Measurements from ENCODE around the gene CLDN11.

Gene CLDN11

DNA sequence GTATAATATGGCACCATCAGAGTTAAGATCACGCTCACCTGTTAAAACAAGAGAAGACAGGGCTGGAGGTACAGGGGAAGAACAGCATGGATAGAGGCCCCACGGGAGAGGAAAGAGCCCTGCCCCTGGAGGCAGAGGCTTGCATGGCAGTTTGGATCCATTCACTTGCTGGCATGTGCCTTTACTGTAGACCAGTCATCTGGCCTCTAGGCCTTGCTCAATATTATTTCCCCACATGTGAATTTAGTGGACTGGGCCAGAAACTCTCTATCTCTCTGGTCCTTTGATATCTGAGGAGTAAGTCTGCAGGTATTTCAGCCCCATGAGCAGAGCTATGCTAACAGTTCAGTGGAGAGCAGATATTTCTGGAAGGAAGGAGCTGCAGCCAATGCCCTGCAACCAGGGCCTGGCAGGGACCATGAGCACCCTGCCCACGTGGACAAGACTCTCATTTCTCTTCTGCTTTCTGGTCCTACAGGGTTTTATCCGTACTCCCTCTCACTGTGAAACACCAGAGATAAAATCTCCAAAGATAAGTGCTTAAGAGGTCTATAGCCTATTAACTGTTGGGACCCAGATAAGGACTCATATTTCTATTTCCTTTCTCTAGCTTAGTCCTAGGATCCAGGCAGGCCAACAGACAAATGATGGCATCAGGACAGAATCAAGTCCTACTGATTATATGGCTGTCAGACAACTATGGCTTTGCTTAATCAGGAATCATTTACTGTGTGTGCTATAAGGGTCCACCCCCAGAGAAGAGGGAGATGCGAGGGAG is 65.0 kb downstream of the CLDN11 start:
- TF ChIP-seq, protein P1, sequence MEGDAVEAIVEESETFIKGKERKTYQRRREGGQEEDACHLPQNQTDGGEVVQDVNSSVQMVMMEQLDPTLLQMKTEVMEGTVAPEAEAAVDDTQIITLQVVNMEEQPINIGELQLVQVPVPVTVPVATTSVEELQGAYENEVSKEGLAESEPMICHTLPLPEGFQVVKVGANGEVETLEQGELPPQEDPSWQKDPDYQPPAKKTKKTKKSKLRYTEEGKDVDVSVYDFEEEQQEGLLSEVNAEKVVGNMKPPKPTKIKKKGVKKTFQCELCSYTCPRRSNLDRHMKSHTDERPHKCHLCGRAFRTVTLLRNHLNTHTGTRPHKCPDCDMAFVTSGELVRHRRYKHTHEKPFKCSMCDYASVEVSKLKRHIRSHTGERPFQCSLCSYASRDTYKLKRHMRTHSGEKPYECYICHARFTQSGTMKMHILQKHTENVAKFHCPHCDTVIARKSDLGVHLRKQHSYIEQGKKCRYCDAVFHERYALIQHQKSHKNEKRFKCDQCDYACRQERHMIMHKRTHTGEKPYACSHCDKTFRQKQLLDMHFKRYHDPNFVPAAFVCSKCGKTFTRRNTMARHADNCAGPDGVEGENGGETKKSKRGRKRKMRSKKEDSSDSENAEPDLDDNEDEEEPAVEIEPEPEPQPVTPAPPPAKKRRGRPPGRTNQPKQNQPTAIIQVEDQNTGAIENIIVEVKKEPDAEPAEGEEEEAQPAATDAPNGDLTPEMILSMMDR (conservative IDR thresholded peaks at IDR 0.05; ENCODE audit: control insufficient read depth, insufficient read depth, low read depth, low read length), result peak; percentile 32
- H3K4me3 ChIP-seq (ENCODE audit: control insufficient read depth, low read depth, low read length), result no peak overlapping the region
- DNase-seq (ENCODE audit: low read depth), result peak; percentile 37
